ENCODE measurements around the gene DCAF10.
"Not testable (repeated sequence)": the region's sequence is repeated elsewhere in the genome, so short reads cannot be mapped to it uniquely, and the experiment has no call there.

The DCAF10 gene

GRCh38 chr9:37800631-37801286 is at the start of gene DCAF10:
Gene DCAF10, plus strand, starts transcription at chr9:37800797. Its CDS starts 70 bp downstream, at chr9:37800867.
- in situ Hi-C loops (cut with HindIII; ENCODE audit: low sequenced_read_pairs), result no loop called here

GRCh38 chr9:37751186-37751585 is 49.4 kb upstream of the DCAF10 start:
- in situ Hi-C loops (cut with HindIII; ENCODE audit: low sequenced_read_pairs), result no loop called here

GRCh38 chr9:37751704-37752103 is 48.9 kb upstream of the DCAF10 start:
- in situ Hi-C loops (cut with HindIII; ENCODE audit: low sequenced_read_pairs), result not testable (repeated sequence)

GRCh38 chr9:37752112-37752511 is 48.5 kb upstream of the DCAF10 start:
- in situ Hi-C loops (cut with HindIII; ENCODE audit: low sequenced_read_pairs), result not testable (repeated sequence)

GRCh38 chr9:37752642-37753488 is 47.7 kb upstream of the DCAF10 start:
- in situ Hi-C loops (cut with HindIII; ENCODE audit: low sequenced_read_pairs), result no loop called here

GRCh38 chr9:37753489-37754190 is 47.0 kb upstream of the DCAF10 start, which contains the start of gene TRMT10B:
Gene TRMT10B, plus strand, starts transcription at chr9:37753805. Its CDS starts 8,127 bp downstream, at chr9:37761932.
- in situ Hi-C loops (cut with HindIII; ENCODE audit: low sequenced_read_pairs), result no loop called here

- in situ Hi-C loops (cut with HindIII; ENCODE audit: low sequenced_read_pairs), result no loop called here
Observed at GRCh38 chr9:37758747-37759146, 41.9 kb upstream of the DCAF10 start.

GRCh38 chr9:37760416-37761161 is 40.0 kb upstream of the DCAF10 start:
- in situ Hi-C loops (cut with HindIII; ENCODE audit: low sequenced_read_pairs), result no loop called here

GRCh38 chr9:37761511-37761910 is 39.1 kb upstream of the DCAF10 start:
- in situ Hi-C loops (cut with HindIII; ENCODE audit: low sequenced_read_pairs), result no loop called here

- in situ Hi-C loops (cut with HindIII; ENCODE audit: low sequenced_read_pairs), result not testable (repeated sequence)
Observed at GRCh38 chr9:37765263-37765662, 35.3 kb upstream of the DCAF10 start.

- in situ Hi-C loops (cut with HindIII; ENCODE audit: low sequenced_read_pairs), result no loop called here
Observed at GRCh38 chr9:37769306-37769705, 31.3 kb upstream of the DCAF10 start.

- in situ Hi-C loops (cut with HindIII; ENCODE audit: low sequenced_read_pairs), result no loop called here
Observed at GRCh38 chr9:37769995-37770394, 30.6 kb upstream of the DCAF10 start.

- in situ Hi-C loops (cut with HindIII; ENCODE audit: low sequenced_read_pairs), result no loop called here
Observed at GRCh38 chr9:37775216-37775919, 25.2 kb upstream of the DCAF10 start.

GRCh38 chr9:37776328-37776727 is 24.3 kb upstream of the DCAF10 start:
- in situ Hi-C loops (cut with HindIII; ENCODE audit: low sequenced_read_pairs), result no loop called here

- in situ Hi-C loops (cut with HindIII; ENCODE audit: low sequenced_read_pairs), result no loop called here
Observed at GRCh38 chr9:37778534-37778933, 22.1 kb upstream of the DCAF10 start.

- in situ Hi-C loops (cut with HindIII; ENCODE audit: low sequenced_read_pairs), result no loop called here
Observed at GRCh38 chr9:37784291-37784615, 16.3 kb upstream of the DCAF10 start.

GRCh38 chr9:37784616-37785483 is 15.7 kb upstream of the DCAF10 start, which contains the start of gene EXOSC3:
Gene EXOSC3, minus strand, starts transcription at chr9:37785064. Its CDS starts 20 bp downstream, at chr9:37785044.
- in situ Hi-C loops (cut with HindIII; ENCODE audit: low sequenced_read_pairs), result no loop called here

GRCh38 chr9:37787059-37787458 is 13.5 kb upstream of the DCAF10 start:
- in situ Hi-C loops (cut with HindIII; ENCODE audit: low sequenced_read_pairs), result no loop called here

GRCh38 chr9:37788332-37788731 is 12.3 kb upstream of the DCAF10 start:
- in situ Hi-C loops (cut with HindIII; ENCODE audit: low sequenced_read_pairs), result no loop called here

All from endothelial cell of hepatic sinusoid (primary cell).